ENCODE results near the gene MPPED1.

The MPPED1 gene

DNA sequence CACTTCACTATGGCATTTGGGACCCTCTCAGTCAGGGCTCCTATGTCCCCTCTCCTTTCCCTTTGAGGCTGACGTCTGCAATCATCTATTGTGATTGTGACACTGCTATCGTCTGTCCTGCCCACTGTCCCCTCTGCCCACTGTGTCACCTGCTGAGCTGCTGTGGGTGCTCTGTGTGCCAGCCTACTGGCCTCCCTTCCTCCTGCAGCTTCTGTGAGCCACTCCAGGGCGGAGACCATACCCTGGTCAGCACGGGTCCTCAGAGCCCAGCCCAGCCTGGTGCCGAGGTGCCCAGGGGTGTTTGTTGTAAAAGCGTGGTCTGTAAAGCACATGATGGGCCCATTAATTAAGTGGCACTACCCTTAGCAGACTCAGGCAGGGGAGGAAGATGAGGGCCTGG lies 29.4 kb downstream of the MPPED1 start:
- no peak for TF ChIP-seq CTCF (IDR thresholded peaks at IDR 0.05)

- no peak for TF ChIP-seq CTCF (IDR thresholded peaks at IDR 0.05)
These were observed 29.9 kb downstream of the MPPED1 start for GRCh38 chr22:43441751-43442150.

DNA sequence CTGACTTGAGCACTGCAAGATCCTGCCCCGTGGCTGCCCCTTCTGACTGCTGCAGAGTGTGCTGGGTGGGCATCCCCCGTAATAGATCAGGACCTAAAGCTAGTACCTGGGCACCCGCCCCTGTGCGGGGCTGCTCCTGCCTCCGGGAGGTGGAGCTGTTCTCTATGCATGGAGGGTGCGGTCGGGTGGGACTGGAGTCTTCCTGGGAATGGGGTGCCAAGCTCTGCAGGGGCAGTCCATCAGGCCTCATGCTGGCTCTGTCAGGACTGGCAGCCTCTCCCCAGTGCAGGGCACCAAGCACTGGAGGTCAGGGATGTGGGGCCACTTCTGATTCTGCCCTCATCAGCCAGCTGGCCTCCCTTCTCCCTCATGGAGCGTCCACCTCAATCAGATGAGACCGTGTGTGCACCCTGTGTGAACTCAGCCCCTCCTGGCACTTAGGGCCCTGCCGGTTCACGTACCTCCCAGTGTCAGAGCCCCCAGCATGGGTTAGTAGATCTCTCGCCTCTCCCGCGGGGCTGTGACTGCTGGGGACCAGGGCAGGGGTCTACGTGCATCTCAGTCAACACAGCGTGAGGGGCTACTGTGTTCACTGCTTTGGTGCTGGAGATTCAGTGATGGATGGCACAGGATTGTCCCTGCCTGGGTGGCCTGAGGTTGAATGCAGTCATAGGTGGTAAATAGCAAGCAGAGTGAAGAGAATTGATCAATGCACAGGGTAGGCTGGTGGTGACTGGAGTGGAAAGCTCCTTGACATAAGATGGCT lies 30.8 kb downstream of the MPPED1 start:
- TF ChIP-seq CTCF (IDR thresholded peaks at IDR 0.05): no peak

GRCh38 chr22:43443152-43443471 lies 31.3 kb downstream of the MPPED1 start:
- TF ChIP-seq CTCF (IDR thresholded peaks at IDR 0.05): no peak

DNA sequence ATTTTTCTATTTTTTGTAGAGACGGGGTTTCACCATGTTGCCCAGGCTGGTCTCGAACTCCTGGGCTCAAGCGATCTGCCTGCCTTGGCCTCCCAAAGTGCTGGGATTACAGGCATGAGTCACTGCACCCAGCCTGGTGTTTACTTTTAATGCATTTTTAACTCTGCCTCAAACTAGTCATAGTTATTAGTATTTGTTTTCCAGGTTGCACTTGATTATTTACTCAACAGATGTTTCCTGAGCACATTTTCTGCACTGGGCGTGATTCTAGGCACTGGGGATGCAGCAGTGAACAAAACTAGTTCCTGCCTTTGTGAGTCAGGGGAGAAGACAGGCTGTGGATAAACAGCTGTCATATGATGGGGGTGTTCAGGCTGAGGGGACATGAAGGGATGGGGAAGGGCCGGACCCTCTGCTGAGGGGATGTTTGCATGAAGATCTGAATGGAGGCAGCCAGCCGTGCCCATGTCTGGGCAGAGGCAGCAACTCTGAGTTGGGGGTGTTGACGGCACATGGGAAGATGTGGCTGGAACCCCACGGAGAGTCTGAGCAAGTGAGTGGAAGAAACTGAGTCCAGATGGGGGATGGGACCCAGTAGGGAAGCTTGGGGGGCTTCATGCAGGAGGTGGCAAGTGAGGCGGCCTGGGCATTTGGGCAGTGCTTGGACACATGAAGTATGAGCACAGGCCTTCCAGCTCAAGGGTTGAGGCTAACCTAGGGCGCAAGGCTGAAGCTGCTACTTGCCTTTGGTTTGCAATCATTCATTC lies 34.4 kb downstream of the MPPED1 start:
- TF ChIP-seq CTCF (IDR thresholded peaks at IDR 0.05): no peak

DNA sequence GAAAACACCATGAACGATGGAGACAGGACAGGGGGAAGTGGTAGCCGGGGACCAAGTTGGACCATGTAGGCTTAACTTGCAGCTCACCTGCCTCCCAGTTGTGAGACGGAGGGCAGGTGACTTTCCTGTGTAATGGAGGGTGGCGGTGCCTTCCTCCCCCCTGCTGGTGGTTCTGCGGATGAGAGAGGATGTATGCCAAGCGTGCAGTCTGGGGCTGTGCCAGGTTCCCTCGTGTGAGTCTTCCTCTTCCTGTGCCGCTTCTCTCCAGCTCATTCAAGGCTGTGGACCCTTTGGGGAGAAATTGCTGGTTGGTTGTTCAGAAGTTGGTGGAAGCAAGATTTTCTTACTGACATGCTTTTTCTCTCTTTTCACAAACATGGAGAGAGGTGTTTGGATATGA lies 35.1 kb downstream of the MPPED1 start:
- no peak for TF ChIP-seq CTCF (IDR thresholded peaks at IDR 0.05)

GRCh38 chr22:43447380-43447779 lies 35.6 kb downstream of the MPPED1 start:
- TF ChIP-seq CTCF (IDR thresholded peaks at IDR 0.05): no peak

All from LNCAP (cell line).